ENCODE data around the gene PLCZ1.

PLCZ1 gene

GRCh38 chr12:18721452-18721851, 16.4 kb downstream of the PLCZ1 start:
- TF ChIP-seq EGR1 (IDR thresholded peaks at IDR 0.05) (no peak), NFIC (IDR thresholded peaks at IDR 0.05) (no peak), TCF12 (IDR thresholded peaks at IDR 0.05; ENCODE audit: low read depth) (no peak), FOXM1 (IDR thresholded peaks at IDR 0.05; ENCODE audit: borderline replicate concordance, low read depth) (no peak), MAX (IDR thresholded peaks at IDR 0.05) (no peak), CEBPB (IDR thresholded peaks at IDR 0.05) (no peak), YY1 (IDR thresholded peaks at IDR 0.05; ENCODE audit: low read depth) (no peak), REST (IDR thresholded peaks at IDR 0.05; ENCODE audit: low read depth) (no peak), RAD21 (IDR thresholded peaks at IDR 0.05; ENCODE audit: low read depth) (no peak), TEAD4 (IDR thresholded peaks at IDR 0.05) (no peak), TAF1 (IDR thresholded peaks at IDR 0.05; ENCODE audit: low read depth) (no peak), CREB1 (IDR thresholded peaks at IDR 0.05; ENCODE audit: low read depth) (no peak), ZBTB7A (IDR thresholded peaks at IDR 0.05; ENCODE audit: low read depth) (no peak), EP300 (IDR thresholded peaks at IDR 0.05; ENCODE audit: borderline replicate concordance) (no peak), USF1 (IDR thresholded peaks at IDR 0.05) (no peak)

DNA sequence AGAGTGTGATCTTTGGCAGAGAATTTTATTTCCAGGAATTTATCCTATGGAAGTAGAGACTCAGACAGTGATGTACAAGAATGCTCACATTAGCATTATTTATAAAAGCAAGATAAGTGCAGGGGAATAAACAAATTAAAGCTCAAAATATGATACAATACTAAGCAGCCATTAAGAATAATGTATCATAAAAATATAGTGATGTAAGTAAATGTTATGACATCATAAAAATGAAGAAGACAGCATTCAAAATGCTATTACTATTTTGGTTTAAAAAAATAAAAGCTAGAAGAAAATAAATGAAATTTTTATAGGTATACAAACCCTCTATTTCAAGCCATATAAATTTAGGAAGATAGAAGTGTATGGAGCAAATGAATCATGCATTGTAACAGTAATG, 17.1 kb downstream of the PLCZ1 start:
- TF ChIP-seq TEAD4 (IDR thresholded peaks at IDR 0.05) (no peak), MAX (IDR thresholded peaks at IDR 0.05) (no peak), ZBTB7A (IDR thresholded peaks at IDR 0.05; ENCODE audit: low read depth) (no peak)

DNA sequence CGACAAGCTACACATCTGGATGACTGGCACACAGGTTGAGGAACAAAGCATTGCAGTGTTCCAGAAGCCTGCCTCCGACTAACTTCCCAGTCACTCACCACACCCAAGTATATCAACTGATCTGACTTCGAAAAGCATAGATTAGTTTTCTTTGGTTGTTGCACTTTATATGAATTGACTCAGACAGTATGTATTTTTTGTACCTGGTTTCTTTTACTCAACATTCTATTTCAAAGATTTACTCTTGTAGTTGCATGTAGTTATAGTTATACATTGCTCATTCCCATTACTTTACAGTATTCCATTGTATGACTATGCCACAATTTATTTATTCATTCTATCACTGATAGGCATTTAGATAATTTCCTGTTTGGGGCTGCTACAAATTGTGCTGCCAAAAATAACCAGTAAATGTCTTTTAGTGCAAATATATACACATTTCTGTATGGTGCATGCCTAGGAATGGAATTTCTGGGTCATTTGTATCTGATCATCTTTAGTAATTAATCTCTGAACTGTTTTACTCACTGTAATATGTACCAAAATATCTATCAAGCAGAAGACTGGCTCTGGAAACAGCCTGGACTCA, 17.8 kb downstream of the PLCZ1 start:
- no peak for TF ChIP-seq FOXM1 (IDR thresholded peaks at IDR 0.05; ENCODE audit: borderline replicate concordance, low read depth)
- TF ChIP-seq EGR1 (IDR thresholded peaks at IDR 0.05), result no peak
- TF ChIP-seq REST (IDR thresholded peaks at IDR 0.05; ENCODE audit: low read depth), result no peak
- TF ChIP-seq RAD21 (IDR thresholded peaks at IDR 0.05; ENCODE audit: low read depth), result no peak
- TF ChIP-seq EP300 (IDR thresholded peaks at IDR 0.05; ENCODE audit: borderline replicate concordance), result no peak
- no peak for TF ChIP-seq NFIC (IDR thresholded peaks at IDR 0.05)
- no peak for TF ChIP-seq YY1 (IDR thresholded peaks at IDR 0.05; ENCODE audit: low read depth)
- TF ChIP-seq TAF1 (IDR thresholded peaks at IDR 0.05; ENCODE audit: low read depth), result no peak
- TF ChIP-seq CEBPB (IDR thresholded peaks at IDR 0.05), result no peak
- TF ChIP-seq MAX (IDR thresholded peaks at IDR 0.05), result no peak
- TF ChIP-seq TCF12 (IDR thresholded peaks at IDR 0.05; ENCODE audit: low read depth), result no peak
- TF ChIP-seq CREB1 (IDR thresholded peaks at IDR 0.05; ENCODE audit: low read depth), result no peak

GRCh38 chr12:18718462-18718861, 19.4 kb downstream of the PLCZ1 start:
- TF ChIP-seq YY1 (IDR thresholded peaks at IDR 0.05; ENCODE audit: low read depth), result no peak
- TF ChIP-seq TAF1 (IDR thresholded peaks at IDR 0.05; ENCODE audit: low read depth), result no peak
- no peak for TF ChIP-seq FOXM1 (IDR thresholded peaks at IDR 0.05; ENCODE audit: borderline replicate concordance, low read depth)
- TF ChIP-seq TCF12 (IDR thresholded peaks at IDR 0.05; ENCODE audit: low read depth), result no peak
- TF ChIP-seq EGR1 (IDR thresholded peaks at IDR 0.05), result no peak
- no peak for TF ChIP-seq TEAD4 (IDR thresholded peaks at IDR 0.05)
- no peak for TF ChIP-seq RAD21 (IDR thresholded peaks at IDR 0.05; ENCODE audit: low read depth)
- TF ChIP-seq MAX (IDR thresholded peaks at IDR 0.05), result no peak
- TF ChIP-seq NFIC (IDR thresholded peaks at IDR 0.05), result no peak
- TF ChIP-seq ZBTB7A (IDR thresholded peaks at IDR 0.05; ENCODE audit: low read depth), result no peak
- no peak for TF ChIP-seq USF1 (IDR thresholded peaks at IDR 0.05)
- no peak for TF ChIP-seq CREB1 (IDR thresholded peaks at IDR 0.05; ENCODE audit: low read depth)
- no peak for TF ChIP-seq EP300 (IDR thresholded peaks at IDR 0.05; ENCODE audit: borderline replicate concordance)

- TF ChIP-seq USF1 (IDR thresholded peaks at IDR 0.05) (no peak), ZBTB7A (IDR thresholded peaks at IDR 0.05; ENCODE audit: low read depth) (no peak), CEBPB (IDR thresholded peaks at IDR 0.05) (peak; percentile 21; the same call in 1 of the 2 replicates), TAF1 (IDR thresholded peaks at IDR 0.05; ENCODE audit: low read depth) (no peak), CREB1 (IDR thresholded peaks at IDR 0.05; ENCODE audit: low read depth) (no peak)
Observed at GRCh38 chr12:18716236-18716635, 21.6 kb downstream of the PLCZ1 start.

Measured in Ishikawa (cell line).